ENCODE data around the gene TMEM106C.

Gene TMEM106C

GRCh38 chr12:47993491-47993890 is 30.1 kb downstream of the TMEM106C start:
- TF ChIP-seq, protein P1, sequence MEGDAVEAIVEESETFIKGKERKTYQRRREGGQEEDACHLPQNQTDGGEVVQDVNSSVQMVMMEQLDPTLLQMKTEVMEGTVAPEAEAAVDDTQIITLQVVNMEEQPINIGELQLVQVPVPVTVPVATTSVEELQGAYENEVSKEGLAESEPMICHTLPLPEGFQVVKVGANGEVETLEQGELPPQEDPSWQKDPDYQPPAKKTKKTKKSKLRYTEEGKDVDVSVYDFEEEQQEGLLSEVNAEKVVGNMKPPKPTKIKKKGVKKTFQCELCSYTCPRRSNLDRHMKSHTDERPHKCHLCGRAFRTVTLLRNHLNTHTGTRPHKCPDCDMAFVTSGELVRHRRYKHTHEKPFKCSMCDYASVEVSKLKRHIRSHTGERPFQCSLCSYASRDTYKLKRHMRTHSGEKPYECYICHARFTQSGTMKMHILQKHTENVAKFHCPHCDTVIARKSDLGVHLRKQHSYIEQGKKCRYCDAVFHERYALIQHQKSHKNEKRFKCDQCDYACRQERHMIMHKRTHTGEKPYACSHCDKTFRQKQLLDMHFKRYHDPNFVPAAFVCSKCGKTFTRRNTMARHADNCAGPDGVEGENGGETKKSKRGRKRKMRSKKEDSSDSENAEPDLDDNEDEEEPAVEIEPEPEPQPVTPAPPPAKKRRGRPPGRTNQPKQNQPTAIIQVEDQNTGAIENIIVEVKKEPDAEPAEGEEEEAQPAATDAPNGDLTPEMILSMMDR (IDR thresholded peaks at IDR 0.05; ENCODE audit: borderline replicate concordance, control extremely low read depth, extremely low read depth, insufficient read depth, missing control alignments) = no peak
- DNase-seq (ENCODE audit: low spot score) = no peak
- in situ Hi-C loops (cut with MboI; ENCODE audit: low sequenced_read_pairs, unreplicated experiment) = no loop called here

DNA sequence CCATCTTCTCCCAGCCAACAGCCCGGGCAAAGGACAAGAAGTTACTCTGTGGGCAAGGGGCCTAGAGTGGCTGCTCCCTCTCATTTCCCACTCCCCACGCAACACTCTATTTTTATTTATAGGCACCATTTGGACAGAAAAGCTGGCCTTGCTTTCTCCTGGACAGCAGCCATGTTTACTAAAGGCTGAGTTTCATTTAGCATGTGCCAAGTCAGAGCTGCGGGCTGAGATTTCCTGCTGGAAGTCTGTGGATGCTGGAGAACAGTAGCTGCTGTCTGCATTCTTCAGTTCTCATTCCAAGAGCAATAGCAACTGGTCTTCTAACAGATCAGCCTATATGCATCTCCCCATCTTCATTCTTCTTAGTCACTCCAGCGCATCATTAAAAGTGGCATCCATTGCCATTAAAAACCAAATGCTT is 32.6 kb downstream of the TMEM106C start:
- no peak for DNase-seq (ENCODE audit: low spot score)
- in situ Hi-C loops (cut with MboI; ENCODE audit: low sequenced_read_pairs, unreplicated experiment) = no loop called here

GRCh38 chr12:47997321-47997720 is 33.9 kb downstream of the TMEM106C start:
- in situ Hi-C loops (cut with MboI; ENCODE audit: low sequenced_read_pairs, unreplicated experiment) = no loop called here
- TF ChIP-seq, protein P1 (IDR thresholded peaks at IDR 0.05; ENCODE audit: borderline replicate concordance, control extremely low read depth, extremely low read depth, insufficient read depth, missing control alignments) = no peak
- no peak for DNase-seq (ENCODE audit: low spot score)

More for the DNA sequence above, 32.6 kb downstream of the TMEM106C start:
- TF ChIP-seq, protein P1 (IDR thresholded peaks at IDR 0.05; ENCODE audit: borderline replicate concordance, control extremely low read depth, extremely low read depth, insufficient read depth, missing control alignments) = no peak

DNA sequence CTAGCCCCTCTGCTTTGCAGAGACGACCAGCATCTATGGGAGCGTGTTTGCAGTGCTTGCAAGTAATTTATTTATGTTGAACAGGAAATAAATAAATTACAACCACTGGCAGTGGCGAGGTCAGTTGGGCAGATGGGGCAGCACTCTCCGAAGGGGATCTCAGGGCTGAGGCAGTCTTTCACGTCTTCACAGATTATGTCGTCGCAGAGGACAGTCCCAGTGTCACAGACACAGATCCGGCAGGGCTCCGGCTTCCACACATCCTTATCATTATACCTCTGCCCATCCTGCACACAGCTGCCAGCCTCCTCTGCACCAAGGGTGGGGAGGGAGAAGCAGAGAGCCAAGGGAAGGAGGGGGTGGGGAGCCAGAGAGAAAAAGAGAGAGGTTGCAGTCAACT is 36.4 kb downstream of the TMEM106C start:
- in situ Hi-C loops (cut with MboI; ENCODE audit: low sequenced_read_pairs, unreplicated experiment) = no loop called here
- TF ChIP-seq, protein P1 (IDR thresholded peaks at IDR 0.05; ENCODE audit: borderline replicate concordance, control extremely low read depth, extremely low read depth, insufficient read depth, missing control alignments) = no peak
- DNase-seq (ENCODE audit: low spot score) = no peak

- TF ChIP-seq, protein P1 (IDR thresholded peaks at IDR 0.05; ENCODE audit: borderline replicate concordance, control extremely low read depth, extremely low read depth, insufficient read depth, missing control alignments) = no peak
- in situ Hi-C loops (cut with MboI; ENCODE audit: low sequenced_read_pairs, unreplicated experiment) = no loop called here
- DNase-seq (ENCODE audit: low spot score) = no peak
Measured at GRCh38 chr12:48000878-48001504, 37.6 kb downstream of the TMEM106C start.

DNA sequence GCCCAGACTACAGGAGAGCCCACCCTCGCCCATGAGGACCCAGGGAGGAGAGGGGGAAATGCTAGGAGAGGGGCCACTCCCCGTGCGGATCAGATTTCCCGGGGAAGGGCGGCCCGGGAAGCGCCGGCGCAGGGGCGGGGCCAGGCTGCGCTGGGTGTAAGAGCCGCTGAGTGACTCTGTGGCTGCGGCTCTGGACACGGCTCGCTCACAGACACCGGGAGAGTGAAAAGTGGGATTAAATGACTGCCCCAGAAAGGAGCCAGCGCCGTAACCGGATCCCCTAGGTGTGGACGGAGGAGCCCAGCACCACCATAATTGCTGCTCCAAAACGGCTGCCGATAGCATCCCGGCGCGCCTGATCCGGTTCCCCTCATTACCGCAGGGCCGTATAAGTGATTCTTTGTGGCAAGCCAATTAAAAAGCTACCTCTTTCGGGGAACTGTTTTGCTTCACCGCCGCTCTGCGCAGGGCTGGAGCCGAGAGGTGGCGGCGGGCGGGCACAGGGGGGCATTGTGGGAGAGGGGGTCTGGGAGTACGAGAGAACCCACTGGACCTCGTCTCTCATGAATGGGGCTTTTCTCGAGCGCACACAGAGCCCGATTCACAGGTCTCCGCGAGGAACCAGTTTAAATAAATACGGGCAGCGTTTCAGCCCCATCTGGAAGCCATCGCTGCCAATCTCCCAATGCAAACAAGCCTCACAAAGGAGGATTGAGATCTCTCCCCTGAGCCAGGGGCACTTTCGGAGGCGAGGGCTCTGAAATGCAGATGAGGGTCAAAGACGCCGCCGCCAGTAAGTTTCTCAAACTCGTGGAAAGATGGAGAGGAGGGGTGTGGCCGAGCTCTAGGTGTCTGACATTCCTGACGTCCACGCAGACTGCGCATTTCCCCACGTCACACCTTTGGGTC is 38.4 kb downstream of the TMEM106C start:
- in situ Hi-C loops (cut with MboI; ENCODE audit: low sequenced_read_pairs, unreplicated experiment) = no loop called here
- peak; percentile 46 for DNase-seq (ENCODE audit: low spot score)
- TF ChIP-seq, protein P1 (IDR thresholded peaks at IDR 0.05; ENCODE audit: borderline replicate concordance, control extremely low read depth, extremely low read depth, insufficient read depth, missing control alignments) = no peak
